ENCODE measurements around the gene USP13. TPM values are rescaled to one million over a fixed set of nuclear protein-coding genes. Genes with fewer than 3 reads are reported as not detected.

The USP13 gene
- polyA plus RNA-seq, 1 donor from 2014 or later = 4.5 TPM

DNA sequence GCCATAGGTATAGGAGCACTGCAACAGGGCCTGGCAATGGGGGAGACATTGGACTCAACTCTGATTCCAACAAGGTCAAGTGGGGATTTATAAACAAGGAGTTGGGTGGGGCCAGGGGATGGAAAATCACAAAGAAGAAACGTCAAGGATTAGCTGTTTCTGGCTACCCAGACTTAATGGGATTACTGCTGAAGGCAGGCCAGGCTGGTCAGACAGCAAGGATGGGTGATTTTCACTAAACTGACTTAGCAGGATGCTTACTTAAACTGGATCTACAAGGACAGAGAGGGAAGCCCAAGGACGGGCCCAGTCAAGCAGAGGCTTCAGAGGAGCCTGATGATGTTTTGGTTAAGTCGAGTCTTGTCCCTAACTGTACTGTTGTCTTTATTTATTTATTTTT, 76.2 kb downstream of the USP13 start:
- Mint-ChIP-seq H3K27me3 (no peaks in the 10 kb centered on the region), H3K4me3 (no peak overlapping the region), H3K4me1 (peaks cover 1 to 6% (median 6%) of the 10 kb centered on the region in 3 donors), H3K27ac (no peak overlapping the region), H3K36me3 (peaks cover 6% of the 10 kb centered on the region), H3K9me3 (no peaks in the 10 kb centered on the region)

DNA sequence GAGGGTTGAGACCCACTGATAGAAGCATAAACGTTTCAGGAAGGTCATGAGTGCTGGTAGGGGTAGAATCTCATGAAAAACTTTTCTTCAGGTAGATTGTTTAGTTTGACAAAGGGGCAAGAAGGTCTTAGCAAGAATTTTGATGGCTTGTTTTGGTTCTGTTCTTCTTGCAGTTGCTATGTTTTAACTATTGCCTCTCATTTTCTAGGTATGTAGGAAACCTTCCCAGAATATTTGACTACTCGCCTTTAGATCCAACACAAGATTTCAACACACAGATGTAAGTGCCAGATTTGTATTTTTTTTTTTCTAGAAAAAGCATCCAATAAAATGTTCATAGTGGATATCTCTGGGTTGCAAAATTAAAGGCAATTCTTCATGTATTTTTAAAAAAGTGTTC, 77.1 kb downstream of the USP13 start:
- no peak overlapping the region for H3K27ac Mint-ChIP-seq
- no peaks in the 10 kb centered on the region for H3K9me3 Mint-ChIP-seq
- no peaks in the 10 kb centered on the region for H3K27me3 Mint-ChIP-seq
- H3K4me1 Mint-ChIP-seq = peaks cover 1 to 6% (median 6%) of the 10 kb centered on the region in 3 donors
- peaks cover 6% of the 10 kb centered on the region for H3K36me3 Mint-ChIP-seq
- H3K4me3 Mint-ChIP-seq = no peak overlapping the region

DNA sequence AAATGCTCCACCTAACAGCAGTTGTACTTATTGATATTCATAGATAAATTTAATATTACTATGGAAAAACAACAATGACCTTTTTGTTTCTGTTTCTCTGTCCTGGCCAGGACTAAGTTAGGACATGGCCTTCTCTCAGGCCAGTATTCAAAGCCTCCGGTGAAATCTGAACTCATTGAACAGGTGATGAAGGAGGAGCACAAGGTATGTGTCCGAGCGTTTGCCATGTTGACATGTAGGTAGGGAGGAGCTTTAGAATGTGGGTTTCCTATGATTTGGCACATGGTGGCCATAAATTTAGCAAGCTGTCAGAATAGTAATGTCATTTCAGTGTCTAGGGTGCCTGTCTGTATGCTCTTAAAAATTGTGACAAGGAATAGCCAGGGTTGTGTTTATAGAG, 77.7 kb downstream of the USP13 start:
- Mint-ChIP-seq H3K9me3 (no peaks in the 10 kb centered on the region), H3K36me3 (peaks cover 5% of the 10 kb centered on the region), H3K27me3 (no peaks in the 10 kb centered on the region), H3K4me1 (peaks cover 0 to 6% (median 1%) of the 10 kb centered on the region in 3 donors), H3K4me3 (no peak overlapping the region), H3K27ac (no peak overlapping the region)

DNA sequence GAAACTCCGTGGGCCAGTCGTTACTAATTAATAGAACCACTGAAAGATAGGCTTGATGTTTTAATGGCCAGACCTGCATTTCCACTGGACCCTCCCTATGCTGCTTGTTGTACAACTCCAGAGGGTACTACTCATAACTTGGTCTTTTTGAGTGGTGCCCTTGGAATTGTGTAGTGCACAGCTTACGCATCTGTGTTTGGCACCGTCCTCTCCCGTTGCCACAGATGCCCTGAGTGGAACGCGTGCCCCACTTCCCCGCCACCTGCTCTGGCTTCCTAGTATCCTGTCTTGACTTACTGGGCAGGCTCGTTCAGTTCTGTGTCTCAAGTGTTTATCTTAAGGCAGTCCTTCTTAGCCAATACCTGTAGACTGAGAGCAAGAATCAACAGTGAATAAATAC, 78.7 kb downstream of the USP13 start:
- Mint-ChIP-seq H3K4me3 (no peak overlapping the region), H3K27ac (no peak overlapping the region), H3K27me3 (no peaks in the 10 kb centered on the region), H3K36me3 (peaks cover 3% of the 10 kb centered on the region), H3K9me3 (no peaks in the 10 kb centered on the region), H3K4me1 (no peaks in the 10 kb centered on the region)

DNA sequence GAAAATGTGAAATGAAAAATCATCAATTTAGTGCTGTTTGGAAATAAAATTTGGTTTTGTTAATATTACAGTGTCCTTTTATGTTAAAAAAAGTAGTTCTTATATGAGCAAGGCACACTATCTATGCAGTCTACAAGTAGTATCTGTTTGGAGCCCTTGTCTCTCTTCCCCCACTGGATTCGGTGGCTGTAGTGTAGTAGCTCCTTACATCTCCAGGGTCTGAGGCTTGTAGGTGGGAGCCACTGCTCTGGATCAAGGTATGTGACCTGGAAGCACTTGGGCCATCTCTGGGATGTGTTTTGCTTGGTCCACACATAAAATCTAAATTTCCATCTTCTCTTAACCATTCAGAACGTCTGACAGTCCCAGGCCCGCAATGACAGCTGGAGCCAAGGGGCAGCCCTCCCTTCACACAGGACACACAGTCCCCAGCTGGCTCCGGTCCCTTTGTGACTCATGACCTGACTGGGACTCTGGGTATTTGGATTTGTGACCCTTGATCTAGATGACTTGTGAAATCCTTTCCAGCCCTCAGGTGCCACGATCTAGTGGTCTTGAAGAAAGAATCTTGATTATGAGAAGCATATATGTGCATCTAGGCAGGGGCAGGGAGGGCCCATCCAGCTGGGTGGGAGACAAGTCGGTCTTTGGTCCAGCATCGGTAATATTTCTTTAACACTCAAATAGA, 80.0 kb downstream of the USP13 start:
- no peak overlapping the region for H3K27ac Mint-ChIP-seq
- H3K4me3 Mint-ChIP-seq = no peak overlapping the region
- H3K27me3 Mint-ChIP-seq = no peaks in the 10 kb centered on the region
- H3K4me1 Mint-ChIP-seq = no peaks in the 10 kb centered on the region
- H3K36me3 Mint-ChIP-seq = peaks cover 3% of the 10 kb centered on the region
- H3K9me3 Mint-ChIP-seq = no peaks in the 10 kb centered on the region

DNA sequence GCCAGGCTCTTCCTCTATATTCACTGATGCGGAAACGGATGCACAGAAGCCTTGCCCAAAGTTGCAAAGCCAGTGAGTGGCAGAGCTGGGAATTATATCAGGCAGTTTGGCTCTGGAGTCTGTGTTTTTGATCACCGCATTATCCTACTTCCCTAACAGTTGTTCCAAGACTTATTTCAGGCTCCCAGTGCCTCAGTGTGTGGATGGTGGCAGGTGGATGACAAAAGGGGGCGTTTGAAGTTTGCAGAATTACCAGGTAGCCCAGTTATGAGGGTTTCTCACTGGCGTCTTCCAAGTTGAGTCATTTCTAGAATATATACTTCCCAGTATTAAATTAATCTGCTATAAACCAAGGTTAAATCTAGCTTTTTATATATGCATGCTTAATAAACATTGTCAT, 81.0 kb downstream of the USP13 start:
- H3K4me3 Mint-ChIP-seq = no peak overlapping the region
- no peak overlapping the region for H3K27ac Mint-ChIP-seq
- H3K36me3 Mint-ChIP-seq = peaks cover 3% of the 10 kb centered on the region
- H3K9me3 Mint-ChIP-seq = no peaks in the 10 kb centered on the region
- H3K27me3 Mint-ChIP-seq = no peaks in the 10 kb centered on the region
- no peaks in the 10 kb centered on the region for H3K4me1 Mint-ChIP-seq

DNA sequence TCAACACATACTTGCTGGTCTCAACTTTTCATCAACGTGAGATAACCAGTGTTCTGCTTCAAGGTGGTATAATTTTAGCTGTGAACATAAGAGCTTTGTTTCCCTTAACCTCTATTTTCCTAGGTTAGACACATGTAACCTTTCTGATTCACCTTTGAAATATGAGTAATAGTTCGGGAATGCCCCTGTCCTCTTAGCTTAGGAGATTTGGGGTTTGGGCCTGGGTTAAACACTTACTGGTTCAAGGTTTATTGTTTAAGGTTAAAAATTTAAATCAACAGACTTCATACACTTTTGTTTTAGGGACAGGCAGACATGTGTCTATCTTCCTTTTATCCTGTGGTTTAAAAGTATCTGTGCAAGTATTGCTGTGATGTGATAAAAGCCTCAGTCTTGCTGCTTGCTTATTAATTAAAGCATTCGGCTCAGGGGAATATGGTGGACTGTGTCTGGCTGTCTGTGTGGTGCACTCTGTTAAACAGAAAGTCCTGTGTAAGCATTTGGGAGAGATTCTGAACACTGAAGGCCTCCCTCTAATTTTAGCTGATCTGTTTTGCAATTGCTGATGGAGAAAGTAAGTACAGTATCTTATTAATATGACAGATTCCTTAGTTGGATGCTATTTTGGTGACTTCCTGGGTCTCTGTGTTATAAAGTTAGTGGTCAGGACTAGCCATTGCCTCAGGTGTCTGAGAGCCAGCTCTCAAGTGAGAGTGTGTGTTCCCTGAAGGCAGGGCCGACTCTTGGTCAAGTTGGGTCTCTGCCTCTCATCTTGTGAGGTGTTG, 81.8 kb downstream of the USP13 start:
- H3K27me3 Mint-ChIP-seq = no peaks in the 10 kb centered on the region
- H3K4me3 Mint-ChIP-seq = no peak overlapping the region
- H3K4me1 Mint-ChIP-seq = no peaks in the 10 kb centered on the region
- H3K27ac Mint-ChIP-seq = peak overlapping the region in 1 of 3 donors; percentile 44
- H3K36me3 Mint-ChIP-seq = peaks cover 3% of the 10 kb centered on the region
- H3K9me3 Mint-ChIP-seq = no peaks in the 10 kb centered on the region

DNA sequence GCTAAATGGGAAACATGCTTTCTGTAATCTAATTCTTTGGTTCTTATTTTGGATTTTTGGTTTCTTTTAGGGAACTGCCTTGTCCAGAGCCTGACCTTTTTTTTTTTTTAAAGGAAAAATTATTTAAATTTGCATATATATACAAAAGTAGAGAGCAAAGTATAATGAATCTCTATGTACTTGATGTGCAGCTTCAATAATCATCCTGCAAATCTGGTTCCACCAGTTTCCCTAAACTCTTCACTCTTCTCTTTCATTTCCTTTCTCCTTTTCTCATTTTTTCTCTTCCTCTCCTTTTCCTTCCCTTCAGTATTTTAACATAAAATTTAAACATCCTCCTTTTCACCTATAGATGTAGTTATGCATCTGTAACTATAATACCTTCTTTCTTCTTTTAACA, 82.5 kb downstream of the USP13 start:
- Mint-ChIP-seq H3K4me1 (no peaks in the 10 kb centered on the region), H3K9me3 (no peaks in the 10 kb centered on the region)

DNA sequence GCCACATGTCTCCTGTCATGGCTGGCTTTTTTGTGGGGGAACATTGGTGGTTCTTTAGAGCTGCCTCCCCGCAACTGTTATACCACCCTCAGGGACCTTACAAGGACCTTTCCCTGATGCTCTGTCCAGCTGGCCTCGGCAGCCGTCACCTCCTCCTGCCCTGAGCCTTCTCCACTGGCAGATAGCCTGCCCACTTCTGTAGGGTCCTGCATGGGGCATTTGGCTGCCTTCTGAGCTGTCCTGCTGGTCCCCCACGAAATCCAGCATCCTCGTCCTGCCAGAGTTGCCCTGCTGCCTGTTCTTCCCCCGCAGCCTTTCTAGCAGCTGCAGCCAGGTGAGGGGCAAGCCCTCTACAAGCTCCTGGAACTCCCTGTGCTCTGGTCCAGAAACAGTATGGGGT, 86.2 kb downstream of the USP13 start:
- Mint-ChIP-seq H3K27me3 (no peaks in the 10 kb centered on the region), H3K4me1 (no peaks in the 10 kb centered on the region), H3K27ac (peak overlapping the region in 2 of 3 donors; percentile 14 to 32)

More for the DNA sequence above, 82.5 kb downstream of the USP13 start:
- no peaks in the 10 kb centered on the region for H3K27me3 Mint-ChIP-seq
- peaks cover 3% of the 10 kb centered on the region for H3K36me3 Mint-ChIP-seq
- no peak overlapping the region for H3K4me3 Mint-ChIP-seq
- peak overlapping the region in 1 of 3 donors; percentile 44 for H3K27ac Mint-ChIP-seq

DNA sequence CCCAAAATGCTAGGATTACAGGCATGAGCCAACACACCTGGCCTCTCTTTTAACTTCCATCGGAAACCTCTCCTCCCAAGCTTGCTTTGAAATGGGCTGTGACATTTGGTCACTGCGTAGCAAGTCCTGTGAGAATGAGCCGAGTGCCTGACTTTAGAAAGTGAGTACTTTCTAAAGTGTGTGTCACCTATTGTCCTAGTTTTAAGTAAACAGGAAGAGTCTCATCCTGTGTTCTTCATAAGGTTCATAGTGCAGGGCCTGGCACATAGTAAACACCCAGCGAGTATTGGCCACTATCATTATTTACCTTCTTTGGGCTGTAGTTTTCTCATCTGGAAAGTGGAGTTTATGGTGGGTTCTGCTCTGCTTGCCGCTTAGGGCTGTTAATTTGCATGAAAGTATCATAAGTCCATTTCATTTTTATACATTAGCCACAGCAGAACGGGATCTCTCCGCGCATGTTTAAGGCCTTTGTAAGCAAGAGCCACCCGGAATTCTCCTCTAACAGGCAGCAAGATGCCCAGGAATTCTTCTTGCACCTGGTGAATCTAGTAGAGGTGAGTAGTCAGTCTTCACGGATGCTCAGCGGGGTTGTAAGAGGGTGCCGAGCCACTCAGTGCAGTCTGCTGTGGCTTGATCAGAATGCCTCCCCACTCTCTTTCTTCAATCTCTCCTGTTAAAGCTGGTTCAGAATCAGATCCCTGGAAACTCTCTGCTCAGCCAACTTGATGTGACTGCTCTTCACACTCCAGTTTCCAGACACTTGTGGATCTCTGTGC, 87.2 kb downstream of the USP13 start:
- Mint-ChIP-seq H3K4me3 (no peak overlapping the region), H3K36me3 (peaks cover 8% of the 10 kb centered on the region)

More for the DNA sequence above, 86.2 kb downstream of the USP13 start:
- Mint-ChIP-seq H3K9me3 (no peaks in the 10 kb centered on the region), H3K4me3 (no peak overlapping the region), H3K36me3 (peaks cover 8% of the 10 kb centered on the region)

DNA sequence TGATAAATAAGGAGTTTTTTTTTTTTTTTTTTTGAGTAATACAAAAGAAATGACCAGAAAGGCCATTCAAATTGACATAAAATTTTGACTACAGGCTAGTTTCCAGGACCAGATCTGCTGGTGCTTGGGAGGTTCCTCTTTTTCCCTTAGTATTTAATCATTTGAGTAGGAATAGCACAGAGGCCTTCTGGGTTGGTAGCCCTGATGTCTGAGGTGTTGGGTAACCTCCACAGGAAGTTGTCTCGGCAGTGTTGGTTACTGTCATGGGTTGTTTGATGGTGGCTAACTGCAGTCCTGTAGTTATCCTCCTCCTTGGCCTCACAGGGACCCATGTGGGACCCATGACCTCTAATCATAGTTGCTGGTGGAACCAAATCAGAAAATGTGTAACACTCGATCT, 91.1 kb downstream of the USP13 start:
- Mint-ChIP-seq H3K4me3 (no peak overlapping the region), H3K27ac (no peak overlapping the region), H3K27me3 (no peaks in the 10 kb centered on the region), H3K4me1 (no peaks in the 10 kb centered on the region), H3K9me3 (no peaks in the 10 kb centered on the region), H3K36me3 (peaks cover 9% of the 10 kb centered on the region)

More for the DNA sequence above, 87.2 kb downstream of the USP13 start:
- H3K9me3 Mint-ChIP-seq = no peaks in the 10 kb centered on the region
- no peaks in the 10 kb centered on the region for H3K4me1 Mint-ChIP-seq
- H3K27me3 Mint-ChIP-seq = no peaks in the 10 kb centered on the region
- H3K27ac Mint-ChIP-seq = peak overlapping the region in 1 of 3 donors; percentile 81

DNA sequence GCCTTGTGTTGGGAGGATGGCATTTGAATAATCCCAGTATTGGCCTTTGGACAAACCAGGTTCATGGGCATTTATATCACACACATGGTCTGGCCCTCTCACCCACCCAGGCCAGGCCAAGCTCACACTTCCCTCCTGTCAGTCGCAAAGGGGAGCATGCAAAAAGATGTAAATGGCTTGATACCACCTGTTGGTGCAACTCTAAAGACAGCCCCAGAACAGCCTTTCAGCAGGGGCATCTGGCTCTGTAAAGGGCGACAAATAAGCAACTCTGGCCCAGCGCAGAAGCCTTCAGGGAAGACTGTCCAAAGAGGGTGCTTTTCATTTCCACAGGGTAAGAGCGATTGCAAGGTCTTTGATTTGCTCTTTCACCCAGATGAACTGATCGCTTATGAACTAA, 91.8 kb downstream of the USP13 start:
- Mint-ChIP-seq H3K27ac (no peak overlapping the region), H3K4me3 (no peak overlapping the region), H3K27me3 (no peaks in the 10 kb centered on the region), H3K9me3 (no peaks in the 10 kb centered on the region), H3K4me1 (no peaks in the 10 kb centered on the region), H3K36me3 (peaks cover 9% of the 10 kb centered on the region)

DNA sequence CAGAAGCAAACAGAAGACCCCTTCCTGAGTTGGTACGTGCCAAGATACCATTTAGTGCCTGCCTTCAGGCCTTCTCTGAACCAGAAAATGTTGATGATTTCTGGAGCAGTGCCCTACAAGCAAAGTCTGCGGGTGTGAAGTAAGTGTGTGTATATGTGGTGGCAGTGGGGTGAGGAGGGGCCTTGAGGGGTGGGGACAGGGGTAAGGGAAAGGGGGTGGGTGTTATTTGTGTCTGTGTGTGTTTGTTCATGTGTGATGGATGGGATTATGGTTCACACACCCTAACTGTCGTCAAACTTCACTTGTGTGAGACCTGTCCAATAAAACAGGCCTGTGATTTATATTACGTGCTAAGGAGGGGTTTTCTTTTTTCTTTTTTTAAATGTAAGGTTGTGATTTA, 92.2 kb downstream of the USP13 start:
- Mint-ChIP-seq H3K36me3 (peaks cover 9% of the 10 kb centered on the region), H3K4me1 (no peaks in the 10 kb centered on the region), H3K4me3 (no peak overlapping the region), H3K27me3 (no peaks in the 10 kb centered on the region), H3K27ac (no peak overlapping the region), H3K9me3 (no peaks in the 10 kb centered on the region)

DNA sequence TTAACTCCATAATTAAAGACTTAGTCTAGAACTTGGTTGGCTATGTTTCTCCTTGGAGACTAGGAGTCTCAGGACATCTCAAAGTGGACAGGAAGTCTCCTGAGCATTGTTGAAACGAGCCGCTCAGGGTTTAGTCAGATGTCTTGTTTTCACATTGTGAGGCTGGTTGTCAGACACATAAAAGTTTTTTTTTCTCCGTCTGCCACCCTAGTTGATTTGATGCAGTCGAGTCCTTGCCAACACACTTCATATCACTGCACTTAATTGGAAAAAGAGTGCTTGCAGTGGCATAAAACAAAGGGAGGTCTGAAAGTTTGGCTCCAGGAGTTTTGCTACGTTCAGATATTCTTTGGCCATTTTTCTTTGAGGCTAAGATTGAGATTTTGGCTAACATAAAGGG, 92.9 kb downstream of the USP13 start:
- peaks cover 9% of the 10 kb centered on the region for H3K36me3 Mint-ChIP-seq

DNA sequence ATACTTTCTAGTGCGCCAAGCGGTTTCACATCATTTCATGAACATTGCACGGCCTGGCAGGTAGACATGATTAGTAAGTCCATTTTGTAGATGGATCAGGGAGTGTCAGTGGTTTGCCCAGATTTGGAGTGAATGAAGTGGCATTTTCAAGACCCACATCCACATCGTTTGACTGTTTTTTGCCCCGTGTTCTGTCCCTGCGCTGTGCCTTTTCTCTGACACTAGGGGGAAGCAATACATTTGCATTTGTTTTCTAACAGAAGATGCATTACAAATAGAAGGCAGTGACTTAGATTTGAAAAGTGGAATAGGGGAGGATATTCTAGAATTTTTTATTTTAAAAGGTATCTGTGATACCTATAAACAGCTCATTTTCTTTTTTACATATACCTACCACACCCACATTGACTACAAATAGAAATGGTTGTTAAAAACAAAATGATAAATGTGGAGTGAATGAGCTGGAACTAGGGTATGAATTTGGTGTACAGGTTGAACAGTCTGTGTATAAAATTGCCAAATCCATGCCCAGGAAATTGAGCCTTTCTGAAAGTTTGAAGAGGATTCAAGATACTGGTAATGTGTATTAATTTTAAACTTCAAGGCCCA, 98.0 kb downstream of the USP13 start:
- no peaks in the 10 kb centered on the region for H3K27me3 Mint-ChIP-seq
- H3K27ac Mint-ChIP-seq = no peak overlapping the region
- no peaks in the 10 kb centered on the region for H3K4me1 Mint-ChIP-seq
- no peak overlapping the region for H3K4me3 Mint-ChIP-seq
- H3K9me3 Mint-ChIP-seq = no peaks in the 10 kb centered on the region
- H3K36me3 Mint-ChIP-seq = peaks cover 11% of the 10 kb centered on the region

More for the DNA sequence above, 92.9 kb downstream of the USP13 start:
- H3K27me3 Mint-ChIP-seq = no peaks in the 10 kb centered on the region
- H3K4me1 Mint-ChIP-seq = no peaks in the 10 kb centered on the region
- no peaks in the 10 kb centered on the region for H3K9me3 Mint-ChIP-seq
- no peak overlapping the region for H3K4me3 Mint-ChIP-seq
- H3K27ac Mint-ChIP-seq = no peak overlapping the region

All from IgD-negative memory B cell (primary cell).